A549 (cell line): ENCODE data around the gene SMPDL3B.

Source experiments
- CEBPB ChIP-seq, 2 experiments: fragments of >200 bp in 1 of 2; sonication (Bioruptor Twin) in 1 of 2; formaldehyde crosslinking in 1 of 2; IDR thresholded peaks; 2 replicates each; pipeline ENCODE4 v1.6.1; 2012 to 2016
- HEYL ChIP-seq: fragments of 250-450 bp; sonication (Bioruptor Pico); IDR thresholded peaks from 2 replicates; pipeline ENCODE4 v1.8.0; 2021; ENCODE audit warnings: mild to moderate bottlenecking, moderate library complexity
- JUN ChIP-seq, 2 experiments: fragments of >200 bp; sonication (Bioruptor Twin); formaldehyde crosslinking; IDR thresholded peaks; 2 replicates in 1 of 2; 3 replicates in 1 of 2; pipeline ENCODE4 v1.6.1; 2016 to 2017
- PHF8 ChIP-seq: fragments of 200-600 bp; sonication (generic); IDR thresholded peaks from 2 replicates; pipeline ENCODE4 v1.6.1; 2016; ENCODE audit warnings: low read depth, mild to moderate bottlenecking, antibody characterized with exemption, moderate library complexity, borderline replicate concordance
- TF ChIP-seq, protein P1 (sequence below): fragments of 450-650 bp; IDR thresholded peaks from 2 replicates; pipeline ENCODE4 v1.6.1; 2014; ENCODE audit warnings: antibody characterized with exemption

DNA sequence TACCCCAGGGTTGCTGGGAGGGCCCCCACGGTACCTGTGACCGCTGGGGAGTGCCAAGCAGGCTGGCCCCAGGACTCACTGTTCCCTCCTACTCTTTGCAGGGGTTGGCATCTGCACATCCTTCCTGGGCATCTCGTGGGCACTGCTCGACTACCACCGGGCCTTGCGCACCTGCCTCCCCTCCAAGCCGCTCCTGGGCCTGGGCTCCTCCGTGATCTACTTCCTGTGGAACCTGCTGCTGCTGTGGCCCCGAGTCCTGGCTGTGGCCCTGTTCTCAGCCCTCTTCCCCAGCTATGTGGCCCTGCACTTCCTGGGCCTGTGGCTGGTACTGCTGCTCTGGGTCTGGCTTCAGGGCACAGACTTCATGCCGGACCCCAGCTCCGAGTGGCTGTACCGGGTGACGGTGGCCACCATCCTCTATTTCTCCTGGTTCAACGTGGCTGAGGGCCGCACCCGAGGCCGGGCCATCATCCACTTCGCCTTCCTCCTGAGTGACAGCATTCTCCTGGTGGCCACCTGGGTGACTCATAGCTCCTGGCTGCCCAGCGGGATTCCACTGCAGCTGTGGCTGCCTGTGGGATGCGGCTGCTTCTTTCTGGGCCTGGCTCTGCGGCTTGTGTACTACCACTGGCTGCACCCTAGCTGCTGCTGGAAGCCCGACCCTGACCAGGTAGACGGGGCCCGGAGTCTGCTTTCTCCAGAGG is 31.8 kb downstream of the SMPDL3B start:
- TF ChIP-seq CEBPB (IDR thresholded peaks at IDR 0.05) = no peak
- no peak for TF ChIP-seq JUN (IDR thresholded peaks at IDR 0.05)
- TF ChIP-seq HEYL (CRISPR knock-in tag) = no peak
- TF ChIP-seq PHF8 = no peak
- TF ChIP-seq, protein P1, sequence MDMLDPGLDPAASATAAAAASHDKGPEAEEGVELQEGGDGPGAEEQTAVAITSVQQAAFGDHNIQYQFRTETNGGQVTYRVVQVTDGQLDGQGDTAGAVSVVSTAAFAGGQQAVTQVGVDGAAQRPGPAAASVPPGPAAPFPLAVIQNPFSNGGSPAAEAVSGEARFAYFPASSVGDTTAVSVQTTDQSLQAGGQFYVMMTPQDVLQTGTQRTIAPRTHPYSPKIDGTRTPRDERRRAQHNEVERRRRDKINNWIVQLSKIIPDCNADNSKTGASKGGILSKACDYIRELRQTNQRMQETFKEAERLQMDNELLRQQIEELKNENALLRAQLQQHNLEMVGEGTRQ = no peak
